Nephron progenitor cell (in vitro differentiated cells): Measurements from ENCODE around the gene ARHGEF4.

Experiments used
- DNase-seq: peaks from one replicate; pipeline ENCODE4 v3.0.0; 2021
- H3K27ac Mint-ChIP-seq: 2 replicates; pipeline ENCODE4 v1.8.0; 2021; ENCODE audit warnings: mild to moderate bottlenecking, moderate library complexity, mixed read lengths
- H3K27me3 Mint-ChIP-seq: 2 replicates; pipeline ENCODE4 v1.8.0; 2021; ENCODE audit warnings: mild to moderate bottlenecking, low read depth, mixed read lengths; ENCODE audit not compliant: poor library complexity
- H3K36me3 Mint-ChIP-seq: 2 replicates; pipeline ENCODE4 v1.8.0; 2021; ENCODE audit warnings: low read depth, mixed read lengths
- H3K4me1 Mint-ChIP-seq: 2 replicates; pipeline ENCODE4 v1.8.0; 2021; ENCODE audit warnings: mixed read lengths
- H3K4me3 Mint-ChIP-seq: 2 replicates; pipeline ENCODE4 v1.8.0; 2021; ENCODE audit warnings: mild to moderate bottlenecking, moderate library complexity, mixed read lengths
- H3K9me3 Mint-ChIP-seq: 2 replicates; pipeline ENCODE4 v1.8.0; 2021; ENCODE audit warnings: mild to moderate bottlenecking, moderate library complexity, mixed read lengths
- CTCF ChIP-seq: fragments of 200-600 bp; sonication (generic); IDR thresholded peaks from 2 replicates; pipeline ENCODE4 v1.5.0; 2021; ENCODE audit warnings: antibody characterized with exemption

The ARHGEF4 gene

GRCh38 chr2:131029812-131030211 lies 193.1 kb downstream of the ARHGEF4 start:
- no peaks in the 10 kb centered on the region for H3K36me3 Mint-ChIP-seq
- no peak for TF ChIP-seq CTCF
- peaks cover 15% of the 10 kb centered on the region for H3K4me1 Mint-ChIP-seq
- no peak overlapping the region for H3K27ac Mint-ChIP-seq
- DNase-seq = no peak
- peaks cover 14% of the 10 kb centered on the region for H3K9me3 Mint-ChIP-seq
- H3K4me3 Mint-ChIP-seq = no peak overlapping the region
- peaks cover 39% of the 10 kb centered on the region for H3K27me3 Mint-ChIP-seq

GRCh38 chr2:131030478-131030971 lies 193.8 kb downstream of the ARHGEF4 start:
- Mint-ChIP-seq H3K9me3 (peaks cover 14% of the 10 kb centered on the region), H3K27ac (no peak overlapping the region), H3K27me3 (peaks cover 35% of the 10 kb centered on the region), H3K36me3 (no peaks in the 10 kb centered on the region), H3K4me1 (peaks cover 15% of the 10 kb centered on the region), H3K4me3 (no peak overlapping the region)
- no peak for DNase-seq
- TF ChIP-seq CTCF = no peak

- peaks cover 44% of the 10 kb centered on the region for H3K27me3 Mint-ChIP-seq
- H3K9me3 Mint-ChIP-seq = peaks cover 14% of the 10 kb centered on the region
- DNase-seq = no peak
- H3K27ac Mint-ChIP-seq = no peak overlapping the region
- H3K4me1 Mint-ChIP-seq = peaks cover 21% of the 10 kb centered on the region
- H3K36me3 Mint-ChIP-seq = no peaks in the 10 kb centered on the region
- TF ChIP-seq CTCF = no peak
- H3K4me3 Mint-ChIP-seq = no peak overlapping the region
Measured at GRCh38 chr2:131031431-131031841, 194.7 kb downstream of the ARHGEF4 start.

- TF ChIP-seq CTCF = no peak
- Mint-ChIP-seq H3K36me3 (no peaks in the 10 kb centered on the region), H3K27ac (no peak overlapping the region), H3K4me1 (peaks cover 24% of the 10 kb centered on the region), H3K4me3 (no peak overlapping the region), H3K9me3 (peaks cover 14% of the 10 kb centered on the region), H3K27me3 (peaks cover 46% of the 10 kb centered on the region)
- DNase-seq = no peak
Measured at GRCh38 chr2:131031875-131032274, 195.2 kb downstream of the ARHGEF4 start.

GRCh38 chr2:131032393-131032836 lies 195.7 kb downstream of the ARHGEF4 start:
- Mint-ChIP-seq H3K9me3 (peaks cover 8% of the 10 kb centered on the region), H3K36me3 (no peaks in the 10 kb centered on the region), H3K4me1 (peaks cover 30% of the 10 kb centered on the region), H3K27me3 (peaks cover 49% of the 10 kb centered on the region), H3K4me3 (no peak overlapping the region), H3K27ac (no peak overlapping the region)
- no peak for TF ChIP-seq CTCF
- DNase-seq = no peak

GRCh38 chr2:131033786-131034121 lies 197.0 kb downstream of the ARHGEF4 start:
- H3K4me1 Mint-ChIP-seq = peaks cover 35% of the 10 kb centered on the region
- no peak for DNase-seq
- no peak for TF ChIP-seq CTCF
- H3K27ac Mint-ChIP-seq = no peak overlapping the region
- peaks cover under 1% of the 10 kb centered on the region for H3K9me3 Mint-ChIP-seq
- peak overlapping the region; percentile 79 for H3K4me3 Mint-ChIP-seq
- peaks cover 61% of the 10 kb centered on the region for H3K27me3 Mint-ChIP-seq
- no peaks in the 10 kb centered on the region for H3K36me3 Mint-ChIP-seq
